ENCODE data around the gene SOBP.

Gene SOBP

DNA sequence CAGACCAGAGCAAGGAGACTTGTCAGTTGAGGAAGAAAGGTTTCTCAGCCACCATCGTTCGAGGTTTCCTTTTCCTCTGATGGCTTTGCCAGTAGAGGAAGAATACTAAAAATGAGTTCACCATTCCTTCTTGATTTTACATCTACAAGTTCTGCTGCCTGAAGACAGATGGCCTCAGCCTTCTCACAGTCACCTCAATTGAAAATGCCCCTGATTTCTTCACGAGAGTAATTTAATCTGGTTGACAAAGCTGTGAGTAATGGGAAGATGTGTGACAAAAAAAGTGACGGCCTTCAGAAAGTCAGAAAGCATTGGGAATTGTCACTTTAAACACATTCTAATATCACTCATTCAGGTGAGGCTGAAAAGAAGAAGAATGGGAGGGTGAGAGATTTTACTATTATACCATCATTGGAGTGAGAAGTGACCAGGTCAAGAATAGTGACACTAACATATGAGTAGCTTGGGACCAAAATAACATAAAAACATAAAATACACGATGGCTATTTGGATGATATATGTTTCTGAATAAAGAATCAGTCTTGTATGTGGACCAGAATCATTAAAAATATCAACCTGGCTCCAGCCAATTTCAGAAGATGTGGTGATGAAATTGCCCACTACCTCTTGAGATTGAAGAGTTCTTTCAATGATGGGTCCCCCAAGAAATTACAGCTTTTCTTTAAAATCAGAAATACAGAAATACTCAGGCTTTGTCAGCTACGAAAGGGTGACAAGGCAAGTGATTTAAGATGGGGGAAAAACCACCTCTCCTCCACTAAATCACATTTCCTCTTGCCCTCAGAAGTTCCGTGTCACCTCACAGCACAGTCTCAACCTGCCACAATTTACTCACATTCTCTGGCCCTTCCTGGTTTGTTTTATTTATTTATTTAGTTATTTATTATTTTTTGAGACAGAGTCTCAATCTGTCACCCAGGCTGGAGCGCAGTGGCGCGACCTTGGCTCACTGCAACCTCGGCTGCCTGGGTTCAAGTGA, 147.7 kb downstream of the SOBP start:
- no peak for DNase-seq (ENCODE audit: low read depth in 3 of 3, low spot score in 1 of 3)

DNA sequence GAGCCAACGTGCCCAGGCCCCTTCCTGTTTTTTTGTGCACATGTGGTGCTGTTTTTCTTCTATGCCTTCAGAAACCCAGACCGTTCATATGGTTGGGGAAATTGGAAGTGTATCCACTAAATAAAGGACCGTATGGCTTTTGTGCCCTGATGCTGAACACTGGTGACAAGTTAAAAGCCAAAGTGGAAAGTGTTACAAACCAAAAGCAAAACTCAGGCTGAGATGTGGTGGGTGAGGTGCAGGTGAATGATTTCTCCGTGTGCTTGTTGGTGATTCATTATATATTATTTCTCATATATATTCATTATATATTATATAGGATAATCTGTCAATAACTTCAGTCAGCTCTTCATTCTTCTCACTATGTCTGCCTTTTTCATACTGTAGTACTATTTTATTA, 148.6 kb downstream of the SOBP start:
- DNase-seq (ENCODE audit: low read depth in 3 of 3, low spot score in 1 of 3), result no peak

DNA sequence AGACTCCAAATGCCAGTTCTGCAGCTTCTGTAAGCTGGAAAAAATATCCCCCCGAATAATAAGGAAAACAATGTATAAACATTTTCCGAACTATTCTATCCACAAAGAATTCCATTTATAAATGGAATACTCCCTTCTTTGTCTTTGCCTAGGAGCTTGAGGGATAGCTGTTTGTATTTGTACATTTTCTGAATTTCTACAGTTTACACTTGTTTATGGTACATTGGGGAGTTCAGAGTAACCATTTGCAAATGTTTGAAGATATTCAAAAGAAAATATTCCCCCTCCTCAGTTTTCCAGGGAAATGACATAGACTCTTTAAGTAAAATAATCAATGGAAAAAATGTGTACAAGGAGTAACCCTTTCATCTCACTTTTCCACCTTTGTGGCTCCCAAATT, 149.6 kb downstream of the SOBP start:
- no peak for DNase-seq (ENCODE audit: low read depth in 3 of 3, low spot score in 1 of 3)

DNA sequence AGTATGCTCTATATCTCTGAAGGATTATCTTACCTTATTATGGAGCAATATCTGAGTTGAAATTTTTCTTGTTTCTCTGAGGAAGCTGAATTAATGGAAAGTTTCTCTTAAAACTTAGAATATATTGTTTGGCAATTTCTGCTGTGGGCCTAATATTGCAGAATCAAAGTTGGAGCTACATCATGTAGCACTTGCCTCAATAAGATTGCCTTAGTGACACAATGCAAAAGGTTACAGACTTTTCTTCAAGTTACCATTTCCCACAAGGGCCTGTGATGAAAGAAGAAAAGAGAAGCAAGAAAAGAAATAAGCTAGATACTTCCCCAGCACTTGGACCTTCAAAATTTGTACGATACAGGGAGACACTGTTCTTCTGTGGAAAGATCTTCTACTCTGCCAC, 151.2 kb downstream of the SOBP start:
- DNase-seq (ENCODE audit: low read depth in 3 of 3, low spot score in 1 of 3), result no peak

DNA sequence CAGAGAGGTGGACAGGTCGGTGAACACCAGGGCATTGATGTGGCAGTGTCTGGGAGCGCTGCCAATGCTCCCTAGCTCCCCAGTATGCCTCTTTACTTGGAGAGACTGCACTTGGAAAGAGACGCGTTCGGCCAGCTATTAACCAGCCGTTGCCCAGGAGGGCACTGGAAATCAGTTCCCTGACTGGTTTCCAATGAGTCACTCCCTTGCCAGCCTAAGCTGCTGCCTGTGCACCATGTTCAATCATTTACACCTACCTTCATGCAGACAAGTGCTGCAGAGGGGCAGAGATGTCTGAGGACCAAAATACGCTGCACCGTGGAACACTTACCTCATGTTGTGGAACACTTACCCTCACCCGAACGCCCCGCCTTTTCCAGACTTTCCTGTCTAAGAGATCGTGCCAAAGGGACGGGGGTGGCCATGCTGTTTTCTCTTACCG, 151.6 kb downstream of the SOBP start:
- DNase-seq (ENCODE audit: low read depth in 3 of 3, low spot score in 1 of 3), result no peak

DNA sequence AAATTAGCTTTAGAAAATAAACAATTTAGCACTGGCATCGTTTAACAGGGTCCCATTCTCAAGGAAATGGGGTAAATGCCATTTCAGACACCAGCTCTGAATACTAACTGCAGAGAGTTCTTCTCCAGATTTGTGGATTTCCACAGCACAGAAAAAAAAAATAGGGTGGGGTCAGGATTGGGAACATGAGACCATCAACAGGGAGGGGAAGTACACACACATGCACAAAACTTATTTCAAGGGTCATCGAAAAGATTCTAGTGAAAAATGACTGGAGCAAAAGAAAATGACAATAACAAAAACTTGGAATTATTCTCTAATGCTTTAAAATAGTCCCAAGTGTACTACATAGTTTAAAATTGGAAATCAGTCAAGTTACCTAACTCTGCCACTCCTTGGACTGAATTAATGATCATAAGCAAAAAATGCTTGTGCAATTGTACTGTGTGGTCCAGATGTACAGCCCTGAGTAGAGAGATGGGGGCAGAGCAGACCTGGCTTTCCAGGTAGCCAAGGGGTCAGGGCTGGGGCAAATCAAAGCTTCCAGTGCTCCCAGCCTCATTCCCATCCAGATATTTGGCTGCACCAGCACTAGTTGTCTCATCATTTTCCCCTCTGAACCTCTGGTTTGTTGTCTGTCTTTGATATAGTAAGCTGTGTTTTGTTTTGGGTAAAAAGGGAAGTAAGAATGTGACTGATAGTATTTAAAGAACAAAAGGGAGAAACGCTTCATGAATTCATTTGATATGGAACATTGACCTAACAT, 152.4 kb downstream of the SOBP start:
- DNase-seq (ENCODE audit: low read depth in 3 of 3, low spot score in 1 of 3), result no peak

DNA sequence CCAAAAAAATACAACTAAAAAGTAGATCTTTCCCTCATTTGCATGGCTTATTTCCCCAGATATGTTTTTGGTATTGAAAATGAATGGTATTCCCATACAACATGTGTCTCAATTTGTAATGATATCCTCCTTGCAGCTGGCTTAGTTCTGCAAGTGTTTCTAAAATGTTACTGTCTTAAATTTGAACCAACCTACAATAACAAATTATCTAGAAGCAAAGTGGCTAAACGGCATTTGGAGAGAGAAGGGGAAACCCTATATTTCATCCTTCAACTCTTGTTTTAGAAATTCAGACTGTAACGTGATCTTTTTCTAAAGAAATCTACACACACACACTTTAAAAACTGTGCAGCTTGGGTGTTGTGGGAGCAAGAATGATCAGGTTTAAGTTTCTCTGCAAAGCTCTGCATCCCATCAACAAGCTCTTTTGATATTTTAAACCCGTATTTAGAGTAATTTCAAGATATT, 153.0 kb downstream of the SOBP start:
- DNase-seq (ENCODE audit: low read depth in 3 of 3, low spot score in 1 of 3), result no peak

DNA sequence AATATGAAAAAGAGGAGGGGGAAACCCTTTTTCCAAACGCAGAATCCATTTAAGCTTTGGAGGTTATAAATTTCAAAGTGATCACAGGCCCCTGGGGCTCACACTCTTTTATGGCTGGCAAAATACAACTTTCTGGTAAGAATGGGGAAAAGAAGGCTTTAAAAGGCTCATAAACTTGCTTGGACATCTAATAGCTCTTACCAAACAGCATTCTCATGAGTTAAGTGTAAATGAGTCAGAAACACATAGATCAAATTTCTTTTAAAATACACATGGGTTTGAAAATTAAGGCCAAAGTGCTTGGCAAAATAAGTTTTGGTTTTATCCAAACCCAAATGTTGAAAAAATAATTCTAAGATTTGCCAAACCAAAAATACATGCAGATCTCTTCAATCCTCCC, 154.6 kb downstream of the SOBP start:
- no peak for DNase-seq (ENCODE audit: low read depth in 3 of 3, low spot score in 1 of 3)

DNA sequence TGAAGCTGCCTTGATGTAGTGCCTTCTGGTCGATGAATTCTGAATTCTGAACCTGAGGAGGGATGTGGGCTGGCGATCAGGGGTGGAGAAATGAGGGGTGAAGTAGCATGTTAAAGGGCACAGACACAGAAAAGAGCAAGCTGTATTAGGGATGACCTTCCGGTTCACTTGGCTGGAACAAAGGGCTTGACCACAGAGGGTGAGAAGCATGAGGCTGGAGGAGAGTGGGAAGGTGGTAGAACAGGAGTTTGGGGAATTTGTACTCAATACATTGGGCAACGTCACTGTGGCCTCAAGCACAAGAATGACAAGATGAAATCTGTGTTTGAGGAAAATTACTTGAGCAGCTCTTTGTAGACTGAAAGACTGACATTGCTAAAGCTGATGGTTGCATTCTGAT, 155.8 kb downstream of the SOBP start:
- DNase-seq (ENCODE audit: low read depth in 3 of 3, low spot score in 1 of 3), result no peak

DNA sequence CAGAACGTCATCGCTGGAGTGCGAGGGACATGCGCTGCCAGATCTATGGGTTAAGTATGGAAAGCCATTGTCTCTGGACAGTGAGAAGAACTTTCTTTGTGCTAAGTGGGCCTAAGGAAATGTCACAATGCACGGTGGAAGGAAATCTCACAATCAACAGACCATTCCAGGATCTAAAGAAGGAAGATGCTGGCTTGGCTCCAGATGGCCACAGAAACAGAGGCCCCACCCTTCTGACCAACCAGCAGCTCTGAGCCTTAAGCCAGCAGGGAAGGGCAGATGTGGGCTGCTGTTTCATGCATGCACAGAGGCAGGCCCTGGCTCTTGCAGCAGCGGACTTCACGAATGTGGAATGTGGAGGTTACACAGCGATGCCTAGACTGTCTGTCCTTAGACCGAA, 156.3 kb downstream of the SOBP start:
- DNase-seq (ENCODE audit: low read depth in 3 of 3, low spot score in 1 of 3), result no peak

DNA sequence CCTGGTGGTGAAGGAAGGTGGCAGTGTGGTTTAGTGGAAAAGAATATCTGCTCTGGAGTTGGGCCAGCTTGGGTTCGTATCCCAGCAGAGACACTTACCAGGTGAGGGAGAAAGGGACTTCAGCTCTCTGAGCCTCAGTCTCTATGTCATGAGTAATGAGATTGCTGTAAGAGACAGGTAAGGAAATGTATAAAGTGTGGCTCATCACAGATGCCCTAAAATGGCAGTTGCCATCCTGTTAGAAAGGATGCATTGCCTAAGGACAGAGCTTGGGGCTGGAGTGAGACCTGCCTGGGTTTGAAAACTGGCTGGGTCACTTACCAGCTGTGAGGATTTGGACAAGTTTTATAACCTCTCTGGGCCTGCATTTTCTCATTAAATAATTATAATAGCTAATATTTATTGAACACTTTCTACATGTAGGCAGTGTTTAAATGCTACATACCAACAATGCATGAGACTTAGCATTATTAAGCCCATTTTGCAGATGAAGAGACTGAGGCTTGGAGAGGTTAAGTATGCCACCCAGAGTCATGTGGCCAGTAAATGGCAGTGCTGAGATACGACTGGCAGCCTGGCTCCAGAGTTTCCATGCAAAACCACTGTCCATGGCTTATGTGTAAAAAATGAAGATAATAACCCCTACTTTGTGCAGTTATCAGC, 157.0 kb downstream of the SOBP start:
- no peak for DNase-seq (ENCODE audit: low read depth in 3 of 3, low spot score in 1 of 3)

DNA sequence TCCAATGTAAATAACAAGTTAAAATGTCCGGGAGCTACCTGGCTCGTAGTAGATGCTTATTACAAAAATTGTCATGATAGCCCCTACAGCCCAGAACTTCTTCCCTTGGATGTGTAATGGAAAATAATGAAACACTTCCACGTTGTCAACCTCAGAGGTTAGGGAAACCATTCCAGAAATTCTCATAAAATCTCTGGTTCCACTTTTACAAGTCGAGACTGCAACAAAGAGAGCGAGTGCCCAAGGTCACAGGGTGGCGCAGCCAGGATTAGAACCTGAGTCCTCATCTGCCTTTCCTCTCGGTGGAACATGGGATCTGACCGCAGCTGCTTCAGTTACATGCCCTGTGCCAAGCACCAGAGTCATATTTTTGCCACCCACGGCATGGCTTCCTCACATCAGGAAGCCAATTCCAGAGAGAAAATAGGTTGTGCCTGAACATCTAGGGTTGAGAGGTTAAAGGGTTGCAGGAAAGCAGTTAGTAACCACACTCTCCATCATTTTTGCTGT, 157.6 kb downstream of the SOBP start:
- no peak for DNase-seq (ENCODE audit: low read depth in 3 of 3, low spot score in 1 of 3)

DNA sequence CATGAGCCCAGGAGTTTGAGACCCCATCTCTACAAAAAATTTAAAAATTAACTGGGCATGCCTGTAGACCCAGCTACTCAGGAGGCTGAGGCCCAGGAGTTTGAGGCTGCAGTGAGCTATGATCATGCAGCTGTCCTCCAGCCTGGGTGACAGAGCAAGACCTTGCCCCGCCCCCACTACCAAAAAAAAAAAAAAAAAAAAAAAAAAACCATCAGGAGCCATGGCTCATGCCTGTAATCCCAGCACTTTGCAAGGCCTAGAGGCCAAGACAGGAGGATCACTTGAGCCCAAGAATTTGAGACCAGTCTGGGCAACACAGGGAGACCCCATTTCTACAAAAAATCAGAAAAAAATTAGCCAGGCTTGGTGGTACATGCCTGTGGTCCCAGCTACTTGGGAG, 159.1 kb downstream of the SOBP start:
- DNase-seq (ENCODE audit: low read depth in 3 of 3, low spot score in 1 of 3), result no peak

DNA sequence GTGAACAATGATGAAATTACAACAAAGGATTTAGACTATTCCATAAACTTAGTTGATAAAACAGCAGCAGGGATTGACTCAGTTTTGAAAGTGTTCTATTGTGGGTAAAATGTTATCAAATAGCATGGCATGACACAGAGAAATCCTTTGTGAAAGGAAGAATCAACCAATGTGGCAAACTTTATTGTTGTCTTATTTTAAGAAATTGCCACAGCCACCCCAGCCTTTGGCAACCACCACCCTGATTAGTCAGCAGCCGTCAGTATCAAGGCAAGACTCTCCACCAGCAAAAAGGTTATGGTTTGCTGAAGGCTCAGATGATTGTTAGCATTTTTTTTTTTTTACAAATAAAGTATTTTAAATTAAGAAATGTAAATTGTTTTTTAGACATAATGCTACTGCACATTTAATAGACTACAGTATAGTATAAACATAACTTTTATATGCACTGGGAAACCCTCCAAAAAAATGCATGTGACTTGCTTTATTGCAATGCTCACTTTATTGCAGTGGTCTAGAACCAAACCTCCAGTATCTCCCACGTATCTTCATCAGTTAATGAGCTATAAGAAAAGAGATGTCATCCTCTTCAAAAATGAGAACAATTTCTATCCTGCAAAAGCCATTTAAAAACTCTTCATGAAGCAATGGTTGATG, 162.7 kb downstream of the SOBP start:
- DNase-seq (ENCODE audit: low read depth in 3 of 3, low spot score in 1 of 3), result no peak

DNA sequence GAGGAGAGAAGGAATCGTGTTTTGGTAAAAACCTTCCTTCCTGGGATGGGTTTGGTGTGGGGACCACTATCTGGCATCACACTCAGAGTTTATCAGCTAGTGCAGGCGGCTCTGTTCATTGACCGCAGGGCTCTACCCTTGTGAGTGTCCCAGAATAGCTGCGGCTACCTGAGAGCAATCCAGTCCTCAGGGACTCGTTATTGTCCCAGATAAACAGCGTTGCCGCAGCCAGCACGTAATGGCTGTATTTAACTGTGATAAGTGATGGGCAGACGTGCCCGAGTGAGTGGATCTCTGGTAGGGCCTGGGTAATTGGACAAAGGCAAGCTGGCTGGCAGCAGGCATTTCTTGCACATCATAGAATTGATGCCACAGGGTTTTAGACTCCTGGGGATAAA, 163.3 kb downstream of the SOBP start:
- DNase-seq (ENCODE audit: low read depth in 3 of 3, low spot score in 1 of 3), result no peak

DNA sequence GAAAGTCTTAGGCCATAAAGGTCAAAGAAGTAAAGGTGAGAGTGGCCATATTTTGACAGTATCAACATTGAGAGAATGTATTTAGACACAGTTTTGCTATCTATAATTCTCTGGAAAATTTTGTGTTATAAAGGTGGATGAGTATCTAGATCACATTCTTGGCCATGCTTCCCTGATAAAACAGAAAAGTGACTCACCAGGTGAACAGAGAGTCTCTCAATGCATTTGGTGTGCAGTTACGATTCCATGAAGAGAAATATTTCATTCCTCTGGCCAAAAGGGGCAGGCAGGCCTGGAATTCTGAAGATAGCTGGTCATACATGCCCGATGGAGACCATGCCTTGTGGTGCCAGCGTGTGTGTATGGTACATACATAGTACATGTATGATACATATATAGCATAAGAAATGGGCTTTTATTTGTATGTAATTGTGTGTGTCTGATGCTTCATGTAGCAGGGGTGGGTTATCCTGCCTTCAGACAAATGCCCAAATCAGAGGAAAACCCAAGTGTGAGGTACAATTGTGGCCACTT, 164.0 kb downstream of the SOBP start:
- DNase-seq (ENCODE audit: low read depth in 3 of 3, low spot score in 1 of 3), result no peak

DNA sequence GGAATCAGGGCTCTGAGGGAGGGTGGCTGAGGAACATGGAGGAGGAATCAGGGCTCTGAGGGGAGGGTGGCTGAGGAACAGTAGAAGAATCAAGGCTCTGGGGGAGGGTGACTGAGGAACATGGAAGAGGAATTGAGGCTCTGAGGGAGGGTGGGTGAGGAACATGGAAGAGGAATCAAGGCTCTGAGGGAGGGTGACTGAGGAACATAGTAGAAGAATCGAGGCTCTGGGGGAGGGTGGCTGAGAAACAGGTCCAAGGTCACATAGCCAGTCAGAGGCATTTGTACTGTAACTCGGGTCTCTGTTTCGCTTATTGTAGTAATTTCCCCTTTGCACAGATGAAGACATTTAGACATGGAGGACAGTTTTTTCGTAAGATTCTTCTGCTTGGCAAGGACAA, 164.8 kb downstream of the SOBP start:
- no peak for DNase-seq (ENCODE audit: low read depth in 3 of 3, low spot score in 1 of 3)

DNA sequence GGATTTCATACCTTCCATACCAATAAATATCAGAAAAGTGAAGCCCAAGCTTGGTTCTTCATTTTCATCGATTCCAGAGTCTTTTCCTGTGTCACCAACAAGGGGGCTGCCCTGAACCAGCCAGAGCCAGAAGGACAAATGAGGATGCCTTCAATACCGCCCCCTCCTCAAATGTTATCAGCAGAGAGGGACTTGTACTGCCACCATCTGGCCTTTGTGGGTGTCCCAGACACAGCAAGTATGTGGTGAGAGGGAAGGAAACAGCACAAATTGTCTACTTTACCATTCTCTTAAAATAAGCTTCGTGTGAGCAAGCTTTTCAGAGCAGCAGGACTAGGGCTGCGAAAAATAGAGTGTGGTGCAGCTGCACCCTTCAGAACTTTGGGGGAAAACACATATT, 165.3 kb downstream of the SOBP start:
- DNase-seq (ENCODE audit: low read depth in 3 of 3, low spot score in 1 of 3), result no peak

DNA sequence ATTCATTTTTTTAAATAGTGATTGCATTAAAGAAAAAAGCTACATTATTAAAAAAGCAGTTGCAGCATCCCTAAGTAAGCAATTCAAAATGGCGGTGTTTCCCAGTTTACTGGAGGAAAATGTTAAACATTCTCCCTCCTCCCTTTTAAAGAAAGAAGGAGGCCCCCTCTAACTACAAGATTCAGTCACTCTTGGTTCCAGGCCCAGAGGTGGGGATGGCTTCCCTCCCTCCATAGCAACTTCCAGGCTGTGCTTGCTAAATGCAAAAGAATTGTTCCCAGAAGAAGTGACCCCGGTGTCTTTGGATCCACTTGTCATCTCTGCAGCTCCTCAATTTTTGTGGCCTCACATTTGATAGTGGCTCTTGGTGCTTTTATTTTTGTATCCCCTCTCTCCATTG, 165.9 kb downstream of the SOBP start:
- no peak for DNase-seq (ENCODE audit: low read depth in 3 of 3, low spot score in 1 of 3)

DNA sequence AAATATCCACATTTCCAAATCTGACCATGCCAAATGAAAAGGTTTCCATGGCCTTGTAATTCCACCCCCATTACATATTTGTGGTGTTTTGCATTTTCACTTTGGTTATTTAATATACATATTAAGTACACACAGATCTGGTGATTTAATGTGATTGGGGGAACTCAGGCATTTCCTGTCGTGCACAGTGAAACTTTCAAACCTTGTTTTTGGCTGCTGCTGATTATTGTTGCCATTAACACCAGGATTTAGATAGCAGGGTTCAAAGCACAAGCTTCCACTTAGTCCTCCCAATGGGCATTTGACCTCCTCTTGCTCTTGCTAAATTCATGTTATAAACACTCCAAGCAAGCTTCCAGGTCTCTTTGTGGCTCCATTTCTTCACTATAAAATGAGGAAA, 166.5 kb downstream of the SOBP start:
- DNase-seq (ENCODE audit: low read depth in 3 of 3, low spot score in 1 of 3), result no peak

DNA sequence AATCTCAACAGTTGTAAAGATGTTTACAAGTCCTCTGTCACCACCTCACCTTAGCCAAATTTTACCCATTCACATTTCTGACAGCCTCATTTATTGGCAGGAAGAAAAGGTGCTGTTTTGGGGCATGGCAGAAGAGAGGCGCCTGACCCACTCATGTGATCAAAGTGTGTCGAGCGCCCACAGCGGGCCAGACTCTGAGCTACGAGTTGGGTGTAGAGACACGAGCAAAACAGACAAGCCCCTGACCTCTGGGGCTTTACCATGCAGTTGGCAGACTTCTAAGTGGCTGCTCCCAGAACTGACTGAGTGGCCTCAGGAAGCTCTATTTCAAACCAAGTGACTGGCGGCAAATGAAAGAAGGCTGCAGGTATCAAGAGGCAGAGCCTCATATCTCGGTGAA, 167.0 kb downstream of the SOBP start:
- DNase-seq (ENCODE audit: low read depth in 3 of 3, low spot score in 1 of 3), result no peak

Measured in stimulated activated CD4-positive, alpha-beta T cell treated with anti-CD3 and anti-CD28 coated beads, TNF-alpha, amount 100 ng/mL, for 1 hour (primary cell).